ENCODE results near the gene TBK1. TPM values are rescaled to one million over a fixed set of nuclear protein-coding genes. Genes with fewer than 3 reads are reported as not detected.

TBK1 gene
- total and polyA plus RNA-seq, 10 of the 15 experiments (the other 5 are each of a cell fraction or from before 2014, with no cell fraction given) = 13.4 to 49.3 (median 37.7) TPM

- Histone ChIP-seq H3K27ac (ENCODE audit: control insufficient read depth, insufficient read depth) (no peak overlapping the region), H3K9me3 (replicated peaks; ENCODE audit: control insufficient read depth, insufficient read depth, low read length) (no peaks in the 10 kb centered on the region), H3K9ac (ENCODE audit: control insufficient read depth, insufficient read depth, low read length) (no peak overlapping the region), H2AFZ (ENCODE audit: control insufficient read depth, low read depth, low read length) (no peak overlapping the region), H3K36me3 (ENCODE audit: control insufficient read depth in 2 of 2, insufficient read depth in 2 of 2, low read length in 1 of 2) (no peaks in the 10 kb centered on the region; a peak in 1 of 4 replicates), H3K79me2 (ENCODE audit: control insufficient read depth, insufficient read depth, low read length) (no peaks in the 10 kb centered on the region), H3K4me2 (ENCODE audit: control insufficient read depth, insufficient read depth) (no peak overlapping the region), H4K20me1 (ENCODE audit: control insufficient read depth, insufficient read depth) (no peaks in the 10 kb centered on the region), H3K4me1 (ENCODE audit: control insufficient read depth, insufficient read depth, low read length) (no peaks in the 10 kb centered on the region), H3K27me3 (replicated peaks in 1 of 2; ENCODE audit: control insufficient read depth in 2 of 2, insufficient read depth in 2 of 2, low read length in 1 of 2) (no peaks in the 10 kb centered on the region), H3K4me3 (no peak overlapping the region)
- no peak for ATAC-seq
- 99% methylated on average over 4 of the region's 4 CpGs for WGBS (ENCODE audit: insufficient coverage, insufficient replicate concordance, low lambda C conversion rate, missing lambda C conversion rate)
- ChIA-PET SMC1A (ENCODE audit: uncharacterized antibody, unreplicated experiment) (no interaction called here), RAD21 (ENCODE audit: unreplicated experiment) (no interaction called here), POLR2A (interaction anchor here (0.6 kb wide), 1 partner anchor 220 kb away, joined by 3 read pairs; no protein-coding TSS in a partner anchor), CTCF (no interaction called here)
- no peak for FAIRE-seq
- DNase-seq (ENCODE audit: low read depth, low spot score) = no peak
- in situ Hi-C loops (cut with MboI) (no loop called here), intact Hi-C loops (cut with micrococcal nuclease; ENCODE audit: unreplicated experiment) (no loop called here)
- BruUV-seq (replicated peaks) = no TSS peak
- TF ChIP-seq MEF2B (IDR thresholded peaks at IDR 0.05; ENCODE audit: partially characterized antibody, poor library complexity, severe bottlenecking) = no peak
- TF ChIP-seq RAD21 (IDR thresholded peaks at IDR 0.05; ENCODE audit: insufficient read depth, low read depth, low read length) = no peak
- TF ChIP-seq TCF7 (IDR thresholded peaks at IDR 0.05; ENCODE audit: borderline replicate concordance) = no peak
- TF ChIP-seq, protein P1, sequence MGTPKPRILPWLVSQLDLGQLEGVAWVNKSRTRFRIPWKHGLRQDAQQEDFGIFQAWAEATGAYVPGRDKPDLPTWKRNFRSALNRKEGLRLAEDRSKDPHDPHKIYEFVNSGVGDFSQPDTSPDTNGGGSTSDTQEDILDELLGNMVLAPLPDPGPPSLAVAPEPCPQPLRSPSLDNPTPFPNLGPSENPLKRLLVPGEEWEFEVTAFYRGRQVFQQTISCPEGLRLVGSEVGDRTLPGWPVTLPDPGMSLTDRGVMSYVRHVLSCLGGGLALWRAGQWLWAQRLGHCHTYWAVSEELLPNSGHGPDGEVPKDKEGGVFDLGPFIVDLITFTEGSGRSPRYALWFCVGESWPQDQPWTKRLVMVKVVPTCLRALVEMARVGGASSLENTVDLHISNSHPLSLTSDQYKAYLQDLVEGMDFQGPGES (IDR thresholded peaks at IDR 0.05) = no peak
- TF ChIP-seq POLR2AphosphoS2 (IDR thresholded peaks at IDR 0.05; ENCODE audit: low read depth, low read length) = no peak
- no peak for TF ChIP-seq YY1 (IDR thresholded peaks at IDR 0.05; ENCODE audit: low read depth, low read length)
- no peak for TF ChIP-seq ZSCAN29 (IDR thresholded peaks at IDR 0.05)
- no peak for TF ChIP-seq IKZF2 (IDR thresholded peaks at IDR 0.05)
- TF ChIP-seq TCF12 (IDR thresholded peaks at IDR 0.05; ENCODE audit: low read depth, low read length) = no peak
- TF ChIP-seq, protein P2, sequence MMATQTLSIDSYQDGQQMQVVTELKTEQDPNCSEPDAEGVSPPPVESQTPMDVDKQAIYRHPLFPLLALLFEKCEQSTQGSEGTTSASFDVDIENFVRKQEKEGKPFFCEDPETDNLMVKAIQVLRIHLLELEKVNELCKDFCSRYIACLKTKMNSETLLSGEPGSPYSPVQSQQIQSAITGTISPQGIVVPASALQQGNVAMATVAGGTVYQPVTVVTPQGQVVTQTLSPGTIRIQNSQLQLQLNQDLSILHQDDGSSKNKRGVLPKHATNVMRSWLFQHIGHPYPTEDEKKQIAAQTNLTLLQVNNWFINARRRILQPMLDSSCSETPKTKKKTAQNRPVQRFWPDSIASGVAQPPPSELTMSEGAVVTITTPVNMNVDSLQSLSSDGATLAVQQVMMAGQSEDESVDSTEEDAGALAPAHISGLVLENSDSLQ (IDR thresholded peaks at IDR 0.05) = no peak
- TF ChIP-seq E2F4 (IDR thresholded peaks at IDR 0.05; ENCODE audit: low read depth, low read length) = no peak
- TF ChIP-seq RBBP5 (conservative IDR thresholded peaks at IDR 0.05) = no peak
- no peak for TF ChIP-seq KDM1A (IDR thresholded peaks at IDR 0.05; ENCODE audit: borderline replicate concordance)
- no peak for TF ChIP-seq ZNF687 (IDR thresholded peaks at IDR 0.05)
- no peak for TF ChIP-seq PAX5 (IDR thresholded peaks at IDR 0.05; ENCODE audit: borderline replicate concordance, low read depth, low read length)
- TF ChIP-seq MYC (IDR thresholded peaks at IDR 0.05; ENCODE audit: insufficient read depth, insufficient read length, insufficient replicate concordance, low read length, severe bottlenecking) = no peak
- TF ChIP-seq, protein P3, sequence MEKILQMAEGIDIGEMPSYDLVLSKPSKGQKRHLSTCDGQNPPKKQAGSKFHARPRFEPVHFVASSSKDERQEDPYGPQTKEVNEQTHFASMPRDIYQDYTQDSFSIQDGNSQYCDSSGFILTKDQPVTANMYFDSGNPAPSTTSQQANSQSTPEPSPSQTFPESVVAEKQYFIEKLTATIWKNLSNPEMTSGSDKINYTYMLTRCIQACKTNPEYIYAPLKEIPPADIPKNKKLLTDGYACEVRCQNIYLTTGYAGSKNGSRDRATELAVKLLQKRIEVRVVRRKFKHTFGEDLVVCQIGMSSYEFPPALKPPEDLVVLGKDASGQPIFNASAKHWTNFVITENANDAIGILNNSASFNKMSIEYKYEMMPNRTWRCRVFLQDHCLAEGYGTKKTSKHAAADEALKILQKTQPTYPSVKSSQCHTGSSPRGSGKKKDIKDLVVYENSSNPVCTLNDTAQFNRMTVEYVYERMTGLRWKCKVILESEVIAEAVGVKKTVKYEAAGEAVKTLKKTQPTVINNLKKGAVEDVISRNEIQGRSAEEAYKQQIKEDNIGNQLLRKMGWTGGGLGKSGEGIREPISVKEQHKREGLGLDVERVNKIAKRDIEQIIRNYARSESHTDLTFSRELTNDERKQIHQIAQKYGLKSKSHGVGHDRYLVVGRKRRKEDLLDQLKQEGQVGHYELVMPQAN (conservative IDR thresholded peaks at IDR 0.05) = no peak
Observed at GRCh38 chr12:64506955-64507354, 55.0 kb downstream of the TBK1 start.

Data from GM12878 (cell line).